ENCODE data around the gene NDFIP2.

Gene NDFIP2

DNA sequence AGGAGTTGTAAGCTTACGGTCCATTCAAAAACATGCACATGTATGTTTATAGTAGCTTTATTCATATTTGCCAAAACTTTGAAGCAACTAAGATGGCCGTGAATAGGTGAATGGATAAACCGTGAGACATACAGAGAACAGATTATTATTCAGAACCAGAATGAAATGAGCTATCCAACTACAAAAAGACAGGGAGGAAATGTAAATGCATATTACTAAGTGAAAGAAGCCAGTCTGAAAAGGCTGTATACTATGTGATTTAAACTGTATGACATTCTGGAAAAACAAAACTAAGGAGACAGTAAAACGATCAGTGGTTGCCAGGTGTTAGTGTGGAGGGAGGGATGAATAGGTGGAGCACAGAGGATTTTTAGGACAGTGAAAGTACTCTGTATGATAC is 19.9 kb downstream of the NDFIP2 start:
- no peak for FAIRE-seq

DNA sequence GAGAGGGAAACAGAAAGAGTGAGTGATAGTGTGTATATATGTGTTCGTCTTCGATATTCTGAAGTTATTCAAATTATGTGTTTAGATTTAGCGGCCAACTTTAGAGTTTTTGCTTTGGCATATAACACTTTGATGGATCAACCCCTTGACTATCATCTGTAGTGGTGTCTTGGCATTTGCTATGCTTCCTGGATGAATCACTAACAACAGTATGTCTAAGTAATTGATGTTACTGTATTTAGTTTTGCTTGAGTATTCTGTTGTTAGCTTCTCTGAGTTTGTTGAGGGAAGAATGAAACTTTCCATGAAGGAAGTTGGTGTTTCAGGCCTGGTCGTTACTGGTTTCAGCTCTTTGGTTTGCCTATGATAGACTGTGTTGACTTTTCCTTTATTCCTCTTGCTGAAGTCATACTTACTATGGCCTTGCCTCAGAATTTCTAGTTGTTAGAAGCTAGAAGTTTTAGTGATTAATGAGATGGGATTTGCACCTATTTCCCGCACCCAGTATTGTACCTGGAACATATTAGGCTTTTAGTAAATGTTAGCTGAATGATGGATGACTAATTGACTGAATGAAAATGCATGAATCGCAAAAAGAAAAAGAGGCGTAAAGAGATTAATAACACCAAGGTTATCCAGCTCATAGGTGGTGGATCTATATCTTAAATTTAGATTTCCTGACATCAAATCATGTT is 20.7 kb downstream of the NDFIP2 start:
- FAIRE-seq = peak; percentile 78

DNA sequence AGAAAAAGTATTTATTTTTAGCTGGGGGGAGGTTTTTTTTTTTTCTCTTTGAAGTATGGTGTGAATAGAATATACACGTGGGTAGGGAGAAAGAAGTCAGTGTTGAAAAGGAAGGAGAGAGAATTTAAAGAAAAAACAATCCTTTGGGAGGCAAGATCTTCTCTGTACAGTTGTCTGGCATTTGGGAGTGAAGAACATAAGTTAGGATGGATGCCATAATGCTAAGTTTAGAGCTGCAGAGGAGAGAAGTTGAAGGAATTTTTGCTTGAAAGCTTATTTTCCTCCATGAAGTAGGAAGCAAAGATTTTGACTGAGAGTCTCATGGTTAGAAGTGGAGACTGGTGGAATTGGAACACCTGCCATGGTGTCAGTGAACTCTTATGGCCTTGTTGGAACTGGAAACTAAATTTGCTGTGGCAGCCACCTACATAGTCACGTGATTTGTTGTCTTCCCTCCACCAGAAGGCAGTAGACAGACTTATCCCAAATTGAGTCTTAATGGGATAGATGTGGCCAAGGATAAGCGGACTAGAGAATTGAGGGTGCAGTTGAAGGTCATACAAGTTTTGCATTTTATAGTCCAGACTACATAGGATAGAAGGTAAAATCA is 22.0 kb downstream of the NDFIP2 start:
- FAIRE-seq = no peak

DNA sequence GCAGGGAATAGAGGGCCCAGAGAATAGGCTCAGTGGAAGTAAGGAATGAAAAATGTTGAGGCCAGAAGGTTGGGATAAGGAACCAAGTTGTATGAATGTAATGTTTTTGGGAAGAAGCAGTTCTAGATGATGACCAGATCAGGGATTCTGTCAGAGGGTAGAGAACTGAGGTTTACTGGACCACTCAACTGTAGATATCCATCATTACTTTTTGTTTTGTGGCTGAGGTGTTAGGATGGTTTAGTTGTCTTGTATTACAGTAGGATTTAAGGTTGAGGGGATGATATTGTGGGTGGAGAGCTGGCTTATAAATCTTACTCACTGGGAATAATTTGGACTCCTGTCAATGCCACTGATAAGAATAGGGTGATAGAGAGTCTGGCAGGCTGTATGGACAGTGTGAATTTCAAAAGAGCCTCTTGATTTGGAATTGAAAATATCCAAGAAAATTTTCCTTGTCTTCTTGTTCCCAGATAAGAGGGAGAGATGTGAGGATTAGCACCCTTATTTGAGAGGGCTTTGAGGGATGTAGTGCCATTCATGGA is 22.6 kb downstream of the NDFIP2 start:
- no peak for FAIRE-seq

DNA sequence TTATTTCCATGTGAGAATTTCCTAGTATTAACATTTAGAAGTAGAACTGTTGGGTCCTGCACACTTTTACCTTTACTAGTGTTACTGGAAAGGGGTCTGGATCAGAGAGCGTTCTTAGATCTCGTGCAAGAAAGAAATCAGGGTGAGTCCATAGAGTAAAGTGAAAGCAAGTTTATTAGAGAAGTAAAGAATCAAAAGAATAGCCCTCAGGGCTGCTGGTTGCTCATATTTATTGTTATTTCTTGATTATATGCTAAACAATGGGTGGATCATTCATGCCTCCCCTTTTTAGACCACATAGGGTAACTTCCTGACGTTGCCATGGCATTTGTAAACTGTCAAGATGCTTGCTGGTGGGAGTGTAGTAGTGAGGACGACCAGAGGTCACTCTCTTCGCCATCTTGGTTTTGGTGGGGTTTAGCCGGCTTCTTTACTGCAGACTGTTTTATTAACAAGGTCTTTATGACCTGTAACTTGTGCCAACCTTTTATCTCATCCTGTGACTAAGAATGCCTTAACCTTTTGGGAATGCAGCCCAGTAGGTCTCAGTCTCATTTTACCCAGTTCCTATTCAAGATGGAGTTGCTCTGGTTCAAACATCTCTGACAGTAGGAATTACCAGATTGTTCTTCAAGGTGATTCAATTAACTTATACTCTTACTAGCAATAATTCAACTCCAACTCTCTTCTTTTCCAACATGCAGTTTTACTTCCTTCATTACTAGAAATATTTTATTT is 27.4 kb downstream of the NDFIP2 start:
- FAIRE-seq = no peak

DNA sequence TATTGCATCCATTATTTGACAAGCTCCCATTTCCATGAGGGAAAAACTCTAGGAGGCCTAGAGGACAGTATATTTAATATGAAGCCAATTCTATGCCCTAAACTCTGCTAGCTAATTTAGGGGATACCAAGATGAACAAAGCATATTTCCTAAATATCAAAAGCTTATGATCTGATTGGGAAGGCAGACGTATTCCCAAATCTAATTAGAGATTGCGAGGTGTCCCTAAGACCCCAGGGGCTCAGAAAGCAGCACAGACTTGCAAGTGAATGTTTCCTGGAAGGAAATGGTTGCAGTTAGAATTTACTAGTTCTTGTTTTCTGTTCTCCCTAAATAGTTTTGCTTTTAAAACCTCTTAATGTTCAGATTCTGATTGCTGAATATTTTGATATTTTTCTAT is 30.7 kb downstream of the NDFIP2 start:
- no peak for FAIRE-seq

DNA sequence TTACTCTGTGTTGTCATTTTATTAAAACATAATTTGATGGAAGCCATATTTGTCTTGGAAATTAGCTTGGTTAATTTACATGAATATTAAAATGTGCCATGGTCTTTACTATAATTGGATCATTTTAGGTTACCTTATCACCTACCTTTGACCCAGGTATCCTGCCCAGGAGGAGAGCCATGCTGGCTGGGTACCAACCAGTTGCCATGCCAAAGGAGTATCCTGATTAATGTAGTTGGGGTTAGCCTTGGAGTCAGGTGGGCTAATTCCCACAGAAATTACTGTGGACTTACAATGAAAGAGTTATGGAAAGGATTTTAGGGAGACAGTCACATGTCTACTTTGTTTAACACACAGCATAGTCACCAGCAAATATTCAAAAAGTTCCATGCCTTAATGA is 32.0 kb downstream of the NDFIP2 start:
- FAIRE-seq = no peak

DNA sequence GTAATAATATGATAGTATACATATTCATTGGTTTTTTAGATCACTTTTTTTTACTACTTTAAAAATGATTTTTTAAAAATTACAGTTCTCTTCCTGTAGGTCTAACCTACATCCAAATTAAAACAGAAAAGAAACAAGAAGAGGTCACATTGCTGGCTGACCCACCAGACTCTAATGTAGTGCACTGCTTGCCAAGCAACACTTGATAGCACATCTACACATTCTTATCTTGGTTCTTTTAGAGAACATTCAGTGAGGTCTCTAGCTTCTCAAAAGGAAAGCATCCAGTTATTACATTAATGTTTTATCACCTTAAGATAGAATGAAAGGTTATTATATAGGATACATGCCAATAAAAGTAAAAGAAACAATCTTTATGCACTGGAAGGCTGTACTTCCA is 35.6 kb downstream of the NDFIP2 start:
- FAIRE-seq = no peak

DNA sequence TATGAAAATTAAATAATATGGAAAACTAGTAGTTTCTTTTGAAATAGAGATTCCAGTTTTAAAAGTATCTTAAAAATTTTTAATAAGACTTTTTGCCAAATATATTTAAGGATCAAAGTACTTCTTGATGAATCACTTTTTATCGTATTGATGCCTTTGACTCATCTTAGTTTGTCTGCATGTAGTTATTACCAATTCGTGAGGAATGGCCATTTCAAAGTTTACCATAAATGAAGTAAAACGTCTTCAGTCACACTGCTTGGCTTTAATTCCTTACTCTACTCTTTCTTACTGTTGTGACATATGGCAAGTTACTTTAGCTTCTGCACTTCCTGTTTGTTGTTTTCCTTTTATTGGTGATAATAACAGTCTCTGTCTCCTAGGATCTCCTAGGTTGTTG is 38.3 kb downstream of the NDFIP2 start:
- FAIRE-seq = peak; percentile 41

DNA sequence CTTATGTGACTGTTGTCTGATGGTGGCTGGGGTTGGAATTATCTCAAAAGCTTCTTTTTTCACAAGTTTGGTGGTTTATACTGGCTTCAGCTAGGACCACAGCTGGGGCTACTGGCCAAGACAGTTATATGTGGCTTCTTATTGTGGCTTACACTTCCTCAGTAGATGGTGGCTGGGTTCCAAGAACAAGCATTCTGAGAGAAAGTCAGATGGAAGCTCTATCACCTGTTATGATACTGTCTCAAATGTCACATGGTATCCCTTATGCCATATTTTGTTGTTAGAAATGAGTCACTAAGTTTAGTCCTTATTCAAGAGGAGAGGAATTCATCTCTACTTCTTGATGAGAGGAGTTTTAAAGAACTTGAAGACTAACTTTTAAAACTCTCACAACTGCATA is 41.6 kb downstream of the NDFIP2 start:
- no peak for FAIRE-seq

DNA sequence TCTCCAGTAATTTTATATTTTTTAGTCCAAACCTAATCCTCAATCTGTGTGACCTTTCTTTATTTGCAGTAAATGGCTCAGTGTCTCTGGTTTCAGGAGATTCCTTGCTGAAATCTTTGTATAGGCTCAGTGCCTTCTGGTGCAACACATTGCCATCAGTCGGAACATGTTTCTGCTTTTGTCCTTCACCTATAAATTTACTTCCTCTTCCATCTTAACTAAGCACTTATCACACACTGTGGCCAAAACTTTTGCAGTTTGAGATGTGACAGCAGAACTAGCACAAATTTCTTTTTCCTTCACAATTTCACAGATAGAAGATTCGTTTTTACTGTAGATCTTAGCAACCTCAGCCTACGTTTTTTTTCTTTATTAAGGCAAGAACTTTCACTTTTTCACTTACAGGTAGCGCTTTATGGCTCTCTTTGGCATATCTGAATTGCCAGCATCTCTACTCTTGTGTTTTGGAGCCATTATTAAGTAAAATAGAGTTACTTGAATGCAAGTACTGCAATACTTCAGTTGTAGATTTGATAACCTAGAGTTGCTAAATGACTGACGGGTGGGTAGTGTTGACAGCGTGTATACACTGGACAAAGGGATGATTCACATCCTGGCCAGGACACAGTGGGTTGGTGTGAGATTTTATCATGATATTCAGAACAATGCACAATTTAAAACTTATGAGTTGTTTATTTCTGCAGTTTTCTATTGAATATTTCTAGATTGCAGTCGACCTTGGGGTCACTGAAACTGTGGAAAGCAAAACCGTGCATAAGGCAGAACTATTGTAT is 44.3 kb downstream of the NDFIP2 start:
- FAIRE-seq = no peak

DNA sequence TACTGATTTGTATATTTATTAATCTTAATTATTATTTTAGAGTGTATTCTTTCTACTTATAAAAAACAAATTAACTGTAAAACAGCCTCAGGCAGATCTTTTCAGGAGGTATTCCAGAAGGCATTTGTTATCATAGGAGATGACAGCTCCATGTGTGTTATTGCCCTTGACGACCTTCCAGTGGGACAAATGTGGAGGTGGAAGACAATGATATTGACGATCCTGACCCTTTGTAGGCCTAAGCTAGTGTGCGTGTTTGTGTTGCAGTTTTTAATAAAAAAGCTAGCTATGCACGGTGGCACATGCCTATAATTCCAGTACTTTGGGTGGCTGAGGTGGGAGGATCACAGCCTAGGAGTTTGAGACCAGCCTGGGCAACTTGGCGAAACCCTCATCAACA is 46.7 kb downstream of the NDFIP2 start:
- no peak for FAIRE-seq

DNA sequence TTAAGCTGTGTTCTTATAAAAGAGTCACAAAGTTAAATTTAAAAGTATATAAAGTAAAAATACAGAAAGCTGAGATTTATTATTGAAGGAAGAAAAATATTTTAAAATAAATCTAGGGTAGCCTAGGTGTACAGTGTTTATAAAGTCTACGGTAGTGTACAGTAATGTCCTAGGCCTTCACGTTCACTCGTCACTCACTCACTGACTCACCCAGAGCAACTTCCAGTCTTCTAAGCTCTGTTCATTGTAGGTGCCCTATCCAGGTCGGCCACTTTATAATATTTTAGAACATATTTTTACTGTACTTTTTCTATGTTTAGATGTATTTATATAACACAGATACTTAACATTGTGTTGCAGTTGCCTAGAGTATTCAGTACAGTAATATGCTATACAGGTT is 47.4 kb downstream of the NDFIP2 start:
- no peak for FAIRE-seq

DNA sequence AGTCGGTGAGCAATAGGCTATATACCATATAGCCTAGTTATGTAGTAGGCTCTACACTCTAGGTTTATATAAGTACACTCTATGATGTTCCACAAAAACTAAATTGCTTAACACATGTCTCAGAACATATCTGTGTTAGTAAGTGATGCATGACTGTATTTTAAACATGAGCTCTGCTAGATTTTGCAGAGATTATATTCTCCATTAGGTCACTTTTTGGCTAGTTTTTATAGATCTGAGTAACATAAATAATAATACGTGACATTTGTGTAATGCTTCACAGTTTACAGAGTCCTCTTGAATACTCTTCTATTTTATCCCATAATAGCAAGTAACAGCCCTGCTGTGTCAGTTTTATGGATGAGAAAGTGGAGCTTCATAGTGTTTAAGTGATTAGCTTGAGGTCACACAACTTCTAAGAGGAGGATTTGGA is 47.8 kb downstream of the NDFIP2 start:
- no peak for FAIRE-seq

DNA sequence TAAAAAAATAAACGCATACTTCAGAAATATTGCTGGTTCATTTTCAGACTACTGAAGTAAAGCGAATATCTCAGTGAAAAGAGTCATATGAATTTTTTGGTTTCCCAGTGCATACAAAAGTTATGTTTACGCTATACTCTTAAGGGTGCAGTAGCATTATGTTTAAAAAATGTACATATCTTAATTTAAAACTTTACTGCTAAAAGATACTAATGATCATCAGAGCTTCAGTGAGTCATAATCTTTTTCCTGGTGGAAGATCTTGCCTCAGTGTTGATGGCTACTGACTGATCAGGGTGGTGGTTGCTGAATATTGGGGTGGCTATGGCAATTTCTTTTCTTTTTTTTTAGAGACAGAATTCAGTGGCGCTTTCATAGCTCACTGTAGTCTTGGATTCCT is 48.9 kb downstream of the NDFIP2 start:
- FAIRE-seq = no peak

DNA sequence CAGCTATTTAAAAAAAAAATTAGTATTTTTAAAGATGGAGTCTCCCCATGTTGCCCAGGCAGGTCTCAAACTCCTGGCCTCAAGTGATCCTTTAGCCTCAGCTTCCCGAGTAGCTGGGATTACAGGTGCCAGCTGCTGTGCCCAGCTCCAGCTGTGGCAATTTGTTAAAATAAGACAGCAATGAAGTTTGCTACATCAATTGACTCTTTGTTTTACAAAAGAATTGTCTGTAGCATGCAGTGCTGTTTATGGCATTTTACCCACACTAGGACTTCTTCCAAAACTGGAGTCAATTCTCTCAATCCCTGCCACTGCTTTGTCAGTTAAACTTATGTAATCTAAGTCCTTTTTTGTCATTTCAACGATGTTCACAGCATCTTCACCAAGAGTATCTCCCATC is 49.3 kb downstream of the NDFIP2 start:
- no peak for FAIRE-seq

DNA sequence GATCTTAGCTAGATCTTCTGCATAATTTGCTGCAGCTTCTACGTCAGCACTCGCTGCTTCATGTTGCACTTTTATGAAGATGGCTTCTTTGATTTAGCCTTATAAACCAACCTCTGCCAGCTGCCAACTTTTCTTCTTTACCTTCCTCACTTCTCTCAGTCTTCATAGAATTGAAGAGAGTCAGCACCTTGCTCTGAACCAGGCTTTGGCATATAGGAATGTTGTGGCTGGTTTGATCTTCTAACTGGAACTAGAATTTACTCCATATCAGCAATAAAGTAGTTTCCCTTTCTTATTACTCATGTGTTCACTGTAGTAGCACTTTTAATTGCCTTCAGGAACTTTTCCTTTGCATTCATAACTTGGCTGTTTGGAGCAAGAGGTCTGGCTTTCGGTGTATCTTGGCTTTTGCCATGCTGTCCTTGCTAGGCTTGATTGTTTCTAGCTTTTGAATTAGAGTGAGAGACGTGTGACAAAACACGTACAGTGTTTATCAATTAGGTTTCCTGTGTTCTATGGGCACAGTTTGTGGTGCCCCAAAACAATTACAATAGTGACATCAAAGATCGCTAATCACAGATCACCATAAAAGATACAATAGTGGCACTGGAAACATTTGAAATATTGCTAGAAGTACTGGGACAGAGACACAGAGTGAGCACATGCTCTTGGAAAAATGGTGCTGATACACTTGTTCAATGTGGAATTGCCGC is 50.7 kb downstream of the NDFIP2 start:
- no peak for FAIRE-seq

DNA sequence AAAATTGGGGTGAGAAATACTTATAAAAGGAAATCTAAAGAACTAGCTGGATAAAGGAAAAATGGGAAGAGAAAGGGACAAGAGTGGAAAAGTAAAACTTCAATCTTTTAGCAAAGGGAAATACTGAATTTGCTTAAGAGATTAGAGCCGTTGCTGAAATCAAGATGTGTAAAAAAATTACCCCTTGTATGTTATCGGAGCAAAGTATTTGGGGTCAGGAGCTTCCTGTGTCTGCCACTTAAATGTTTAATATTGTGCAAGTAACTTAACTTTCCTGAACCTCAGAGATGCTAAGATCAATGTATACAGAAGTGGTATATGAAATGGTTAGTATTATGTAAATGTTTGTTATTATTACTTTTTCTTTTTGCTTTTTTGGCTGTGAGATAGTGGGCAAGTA is 51.6 kb downstream of the NDFIP2 start:
- no peak for FAIRE-seq

DNA sequence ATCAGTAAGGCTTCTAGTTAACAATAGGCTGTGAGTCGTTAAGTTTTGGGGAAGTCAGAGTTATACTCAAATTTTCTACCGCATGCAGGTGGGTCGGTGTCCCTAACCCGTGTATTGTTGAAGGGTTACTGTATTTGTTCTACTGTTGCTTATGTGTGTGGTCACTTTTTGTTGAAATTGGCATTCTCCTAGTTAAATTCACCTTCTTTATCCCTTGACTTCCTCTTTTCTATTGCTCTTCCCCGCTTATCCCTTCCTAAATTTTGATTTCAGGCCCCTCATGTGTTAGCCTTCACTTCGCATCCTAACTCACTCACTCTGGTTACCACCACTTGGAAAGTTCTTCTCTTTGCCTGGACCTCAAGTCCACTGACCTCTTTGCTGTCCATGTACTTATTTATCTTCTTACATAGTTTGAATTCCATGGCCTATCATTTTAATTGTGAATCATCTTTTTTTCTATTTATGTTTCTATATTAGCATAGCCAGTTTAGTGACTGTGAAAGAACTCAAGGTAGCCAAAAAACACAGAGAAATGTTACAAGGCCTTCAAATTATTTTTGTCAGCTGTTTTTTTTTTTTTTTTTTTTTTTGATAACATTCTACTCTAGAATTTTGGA is 52.9 kb downstream of the NDFIP2 start:
- FAIRE-seq = no peak

DNA sequence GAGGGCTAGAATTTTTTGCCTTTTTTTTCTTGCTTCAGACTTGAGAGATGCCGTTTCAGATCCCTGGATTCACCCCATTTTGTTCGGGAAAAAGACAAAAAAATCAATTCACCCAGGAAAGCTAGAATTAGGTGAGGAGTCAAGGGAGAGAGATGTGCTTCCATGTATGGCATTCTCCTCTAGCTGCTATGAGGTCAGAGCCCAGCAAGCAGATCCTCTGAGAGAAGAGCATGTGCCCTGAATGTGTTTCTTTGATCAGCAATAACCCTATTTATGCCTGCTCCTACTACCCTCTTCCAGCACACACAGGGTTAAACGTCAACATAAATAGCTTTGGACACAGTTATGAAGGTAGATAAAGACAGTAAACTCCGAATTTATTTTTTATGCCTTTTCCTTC is 53.6 kb downstream of the NDFIP2 start:
- FAIRE-seq = no peak

DNA sequence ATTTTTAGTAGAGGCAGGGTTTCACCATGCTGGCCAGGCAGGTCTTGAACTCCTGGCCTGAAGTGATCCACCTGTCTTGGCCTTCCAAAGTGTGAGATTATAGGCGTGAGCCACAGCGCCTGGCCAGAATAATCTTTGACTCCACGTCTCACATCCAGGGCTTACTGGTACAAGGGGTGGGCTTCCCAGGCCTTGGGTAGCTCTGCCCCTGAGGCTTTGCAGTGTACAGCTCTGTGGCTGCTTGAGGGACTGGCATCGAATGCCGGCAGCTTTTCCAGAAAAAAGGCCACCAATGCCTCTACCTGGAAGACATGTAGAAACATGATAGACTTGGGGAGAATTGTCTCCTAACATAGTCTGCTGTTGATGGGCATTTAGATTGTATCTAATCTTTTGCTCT is 57.8 kb downstream of the NDFIP2 start:
- no peak for FAIRE-seq

DNA sequence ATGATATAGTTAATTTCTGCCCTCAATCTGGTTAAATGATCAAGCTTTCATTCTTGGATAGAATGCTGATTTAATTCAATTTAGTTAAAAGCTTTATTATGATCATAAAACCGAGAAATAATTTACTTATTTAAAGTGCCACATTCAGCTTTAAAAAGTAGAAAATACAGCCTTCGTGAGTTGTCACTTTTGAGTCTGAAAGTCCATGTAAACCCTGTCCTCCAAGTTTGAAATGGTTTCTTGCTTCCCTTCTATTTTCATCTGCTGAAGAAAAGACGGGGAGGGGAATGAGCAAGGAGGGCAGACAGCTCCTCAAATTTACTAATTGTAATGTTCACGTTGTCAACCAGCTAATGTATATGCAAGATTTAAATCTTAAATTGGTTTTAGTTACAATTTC is 59.5 kb downstream of the NDFIP2 start:
- no peak for FAIRE-seq

Data from islet of Langerhans (tissue), 1 donor.